ENCODE data around the gene KNCN.

DNA sequence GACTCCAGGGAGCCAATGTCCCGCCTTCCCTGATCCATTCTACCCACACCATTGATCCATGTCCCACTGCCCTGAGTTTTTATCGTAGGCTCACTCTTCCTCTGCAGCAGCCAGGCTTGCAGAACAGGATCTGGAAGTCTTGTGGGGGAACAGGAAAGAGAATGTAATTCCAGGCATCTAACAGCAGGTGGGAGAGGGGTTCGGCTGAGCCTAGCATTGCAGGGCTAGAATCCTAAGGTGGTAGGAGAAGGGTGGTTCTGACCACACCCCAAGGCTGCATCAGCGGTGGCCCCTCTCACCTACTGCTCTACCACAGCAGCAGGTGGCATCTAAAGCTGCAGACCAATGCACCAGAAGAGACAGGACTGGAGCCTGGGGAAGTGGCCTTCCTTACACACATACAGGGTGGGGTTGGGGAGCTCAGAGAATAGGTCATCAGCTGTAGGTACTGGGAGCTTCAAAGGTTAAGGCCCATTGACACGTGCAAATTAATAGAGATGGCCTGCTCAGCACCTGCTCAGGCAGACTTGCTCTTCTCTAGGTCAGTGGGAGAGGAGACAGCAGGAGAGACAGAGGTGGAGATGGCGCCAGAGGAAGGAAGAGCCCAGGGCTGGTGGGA is 20.5 kb downstream of the KNCN start:
- TF ChIP-seq, protein P1, sequence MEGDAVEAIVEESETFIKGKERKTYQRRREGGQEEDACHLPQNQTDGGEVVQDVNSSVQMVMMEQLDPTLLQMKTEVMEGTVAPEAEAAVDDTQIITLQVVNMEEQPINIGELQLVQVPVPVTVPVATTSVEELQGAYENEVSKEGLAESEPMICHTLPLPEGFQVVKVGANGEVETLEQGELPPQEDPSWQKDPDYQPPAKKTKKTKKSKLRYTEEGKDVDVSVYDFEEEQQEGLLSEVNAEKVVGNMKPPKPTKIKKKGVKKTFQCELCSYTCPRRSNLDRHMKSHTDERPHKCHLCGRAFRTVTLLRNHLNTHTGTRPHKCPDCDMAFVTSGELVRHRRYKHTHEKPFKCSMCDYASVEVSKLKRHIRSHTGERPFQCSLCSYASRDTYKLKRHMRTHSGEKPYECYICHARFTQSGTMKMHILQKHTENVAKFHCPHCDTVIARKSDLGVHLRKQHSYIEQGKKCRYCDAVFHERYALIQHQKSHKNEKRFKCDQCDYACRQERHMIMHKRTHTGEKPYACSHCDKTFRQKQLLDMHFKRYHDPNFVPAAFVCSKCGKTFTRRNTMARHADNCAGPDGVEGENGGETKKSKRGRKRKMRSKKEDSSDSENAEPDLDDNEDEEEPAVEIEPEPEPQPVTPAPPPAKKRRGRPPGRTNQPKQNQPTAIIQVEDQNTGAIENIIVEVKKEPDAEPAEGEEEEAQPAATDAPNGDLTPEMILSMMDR (IDR thresholded peaks at IDR 0.05) = no peak
- TF ChIP-seq POLR2A (IDR thresholded peaks at IDR 0.05) = no peak
